ENCODE measurements around the gene PARVB.

PARVB gene

DNA sequence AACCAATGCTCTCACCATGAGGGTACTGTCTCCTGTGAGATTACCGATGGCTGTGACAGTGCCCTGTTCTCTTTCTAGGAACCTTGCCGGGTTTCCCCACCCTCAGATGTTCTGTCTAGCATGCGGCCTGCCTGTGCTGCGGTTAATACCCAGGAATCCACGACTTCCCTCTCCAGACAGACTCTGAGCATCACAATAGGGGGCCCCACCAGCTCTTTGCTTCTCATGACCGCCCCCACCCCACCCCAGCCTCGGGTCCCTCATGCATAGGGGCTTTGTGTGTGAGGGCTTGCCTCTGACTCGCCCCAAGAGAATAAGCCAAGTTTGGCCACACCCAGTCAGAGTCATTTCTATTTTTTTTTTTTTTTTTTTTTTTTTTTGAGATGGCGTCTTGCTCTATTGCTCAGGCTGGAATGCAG lies 166.9 kb downstream of the PARVB start:
- Histone ChIP-seq H3K9me3 (ENCODE audit: control insufficient read depth, low read length) (no peaks in the 10 kb centered on the region), H3K4me1 (ENCODE audit: control insufficient read depth, insufficient read depth, low read length) (no peaks in the 10 kb centered on the region), H3K27me3 (ENCODE audit: control insufficient read depth, insufficient read depth, low read length) (no peaks in the 10 kb centered on the region), H3K4me3 (ENCODE audit: low read length) (no peak overlapping the region), H3K36me3 (ENCODE audit: control insufficient read depth, insufficient read depth, low read length) (no peaks in the 10 kb centered on the region), H3K9ac (ENCODE audit: low read length) (no peak overlapping the region)

DNA sequence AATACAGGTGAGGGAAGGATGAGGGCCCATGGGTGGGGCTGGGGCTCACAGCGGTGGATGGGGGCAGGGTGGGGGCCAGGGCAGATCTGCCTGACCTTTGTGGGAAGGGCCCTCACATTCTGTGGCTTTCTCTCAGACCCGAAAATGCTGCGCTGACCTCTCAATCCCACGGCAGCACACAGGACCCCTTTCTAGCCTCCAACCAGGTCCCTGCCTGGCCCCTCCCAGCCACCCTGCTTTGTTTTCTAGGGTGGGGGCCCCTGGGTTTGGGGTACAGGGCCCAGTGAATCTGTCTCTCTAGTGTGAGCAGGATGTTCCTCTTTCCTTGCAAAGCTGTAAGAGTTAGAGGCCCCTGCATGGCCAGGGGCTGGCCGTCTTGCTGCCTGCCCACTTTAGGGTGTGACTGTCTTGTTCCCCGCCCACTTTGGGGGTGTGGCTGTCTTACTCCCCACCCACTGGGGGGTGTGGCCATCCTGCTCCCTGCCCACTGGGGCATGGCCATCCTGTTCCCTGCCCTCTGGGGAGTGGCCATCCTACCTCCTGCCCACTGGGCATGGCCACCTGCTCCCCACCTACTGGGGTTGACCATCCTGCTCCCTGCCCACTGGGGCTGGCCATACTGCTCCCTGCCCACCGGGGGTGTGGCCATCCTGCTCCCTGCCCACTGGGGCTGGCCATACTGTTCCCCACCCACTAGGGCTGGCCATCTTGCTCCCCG lies 168.2 kb downstream of the PARVB start:
- no peak overlapping the region for H3K9ac ChIP-seq (ENCODE audit: low read length)
- no peaks in the 10 kb centered on the region for H3K4me1 ChIP-seq (ENCODE audit: control insufficient read depth, insufficient read depth, low read length)
- no peaks in the 10 kb centered on the region for H3K36me3 ChIP-seq (ENCODE audit: control insufficient read depth, insufficient read depth, low read length)
- no peaks in the 10 kb centered on the region for H3K9me3 ChIP-seq (ENCODE audit: control insufficient read depth, low read length)
- no peak overlapping the region for H3K4me3 ChIP-seq (ENCODE audit: low read length)
- no peaks in the 10 kb centered on the region for H3K27me3 ChIP-seq (ENCODE audit: control insufficient read depth, insufficient read depth, low read length)

DNA sequence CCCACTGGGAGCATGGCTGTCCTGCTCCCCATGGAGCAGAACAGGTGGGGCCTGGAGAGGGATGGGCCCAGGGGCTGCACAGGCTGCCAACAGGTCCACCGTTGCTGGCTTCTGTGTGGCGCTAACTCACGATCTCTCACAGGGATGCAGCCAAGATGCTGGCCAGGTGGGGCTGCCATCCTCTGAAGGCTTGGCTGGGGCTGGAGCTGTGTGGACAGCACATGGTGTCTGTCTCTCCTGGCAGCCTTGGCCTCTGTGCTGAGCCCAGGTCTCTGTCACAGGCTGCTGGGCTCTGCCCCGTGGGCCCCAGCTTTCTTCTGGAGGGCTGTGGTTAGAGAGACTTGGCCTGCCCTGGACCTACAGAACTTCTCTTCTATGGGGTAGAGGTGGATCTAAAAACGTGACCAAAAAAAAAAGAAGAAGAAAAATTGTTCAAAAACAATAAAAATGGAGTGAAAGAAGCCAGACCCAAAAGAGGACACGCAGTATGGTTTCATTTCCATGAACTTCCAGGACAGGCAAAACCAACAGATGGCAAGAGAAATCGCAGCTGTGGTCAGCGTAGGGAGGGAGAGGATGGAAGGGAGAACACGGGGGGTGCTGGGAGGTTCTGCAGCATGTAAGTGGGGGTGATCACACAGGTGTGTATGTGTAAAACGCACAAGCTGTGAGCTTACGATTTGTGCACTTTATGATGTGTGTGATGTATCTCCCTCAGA lies 168.9 kb downstream of the PARVB start:
- no peak overlapping the region for H3K9ac ChIP-seq (ENCODE audit: low read length)
- H3K27me3 ChIP-seq (ENCODE audit: control insufficient read depth, insufficient read depth, low read length) = no peaks in the 10 kb centered on the region
- no peaks in the 10 kb centered on the region for H3K4me1 ChIP-seq (ENCODE audit: control insufficient read depth, insufficient read depth, low read length)
- no peaks in the 10 kb centered on the region for H3K9me3 ChIP-seq (ENCODE audit: control insufficient read depth, low read length)
- no peaks in the 10 kb centered on the region for H3K36me3 ChIP-seq (ENCODE audit: control insufficient read depth, insufficient read depth, low read length)
- H3K4me3 ChIP-seq (ENCODE audit: low read length) = no peak overlapping the region

DNA sequence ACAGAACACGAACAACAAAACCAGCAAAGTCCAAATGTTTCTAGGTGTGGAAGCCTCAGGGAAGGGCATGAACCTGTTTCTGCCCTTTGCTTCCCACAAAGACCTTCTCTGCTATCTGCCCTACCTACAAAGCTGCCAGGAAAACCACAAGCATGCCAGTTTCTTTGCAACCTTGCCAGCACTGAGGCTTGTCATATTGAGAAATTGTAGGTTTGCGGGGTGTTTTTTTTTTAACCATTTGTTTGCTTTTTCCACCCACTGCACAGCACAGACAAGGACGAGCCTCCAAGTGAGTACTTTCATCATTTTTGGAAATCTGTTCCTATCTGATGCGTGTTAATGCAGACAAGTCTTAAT lies 169.4 kb downstream of the PARVB start:
- no peaks in the 10 kb centered on the region for H3K9me3 ChIP-seq (ENCODE audit: control insufficient read depth, low read length)

DNA sequence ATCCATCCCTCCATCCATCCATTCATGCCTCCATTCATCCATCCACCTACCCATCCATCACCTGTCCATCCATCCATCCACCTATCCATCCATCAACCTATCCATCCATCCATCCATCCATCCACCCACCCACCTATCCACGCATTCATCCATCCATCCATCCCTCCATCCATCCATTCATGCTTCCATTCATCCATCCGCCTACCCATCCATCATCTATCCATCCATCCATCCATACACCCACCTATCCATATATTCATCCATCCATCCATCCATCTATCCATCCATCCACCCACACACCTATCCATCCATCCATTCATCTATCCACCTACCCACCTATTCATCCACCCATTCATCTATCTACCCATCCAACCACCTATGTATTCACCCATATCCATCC lies 170.5 kb downstream of the PARVB start:
- Histone ChIP-seq H3K4me1 (ENCODE audit: control insufficient read depth, insufficient read depth, low read length) (no peaks in the 10 kb centered on the region), H3K4me3 (ENCODE audit: low read length) (no peak overlapping the region), H3K9ac (ENCODE audit: low read length) (no peak overlapping the region), H3K36me3 (ENCODE audit: control insufficient read depth, insufficient read depth, low read length) (no peaks in the 10 kb centered on the region), H3K27me3 (ENCODE audit: control insufficient read depth, insufficient read depth, low read length) (no peaks in the 10 kb centered on the region), H3K9me3 (ENCODE audit: control insufficient read depth, low read length) (no peaks in the 10 kb centered on the region)

More for the DNA sequence above, 169.4 kb downstream of the PARVB start:
- no peak overlapping the region for H3K4me3 ChIP-seq (ENCODE audit: low read length)
- H3K27me3 ChIP-seq (ENCODE audit: control insufficient read depth, insufficient read depth, low read length) = no peaks in the 10 kb centered on the region
- no peaks in the 10 kb centered on the region for H3K4me1 ChIP-seq (ENCODE audit: control insufficient read depth, insufficient read depth, low read length)
- H3K36me3 ChIP-seq (ENCODE audit: control insufficient read depth, insufficient read depth, low read length) = no peaks in the 10 kb centered on the region
- no peak overlapping the region for H3K9ac ChIP-seq (ENCODE audit: low read length)

DNA sequence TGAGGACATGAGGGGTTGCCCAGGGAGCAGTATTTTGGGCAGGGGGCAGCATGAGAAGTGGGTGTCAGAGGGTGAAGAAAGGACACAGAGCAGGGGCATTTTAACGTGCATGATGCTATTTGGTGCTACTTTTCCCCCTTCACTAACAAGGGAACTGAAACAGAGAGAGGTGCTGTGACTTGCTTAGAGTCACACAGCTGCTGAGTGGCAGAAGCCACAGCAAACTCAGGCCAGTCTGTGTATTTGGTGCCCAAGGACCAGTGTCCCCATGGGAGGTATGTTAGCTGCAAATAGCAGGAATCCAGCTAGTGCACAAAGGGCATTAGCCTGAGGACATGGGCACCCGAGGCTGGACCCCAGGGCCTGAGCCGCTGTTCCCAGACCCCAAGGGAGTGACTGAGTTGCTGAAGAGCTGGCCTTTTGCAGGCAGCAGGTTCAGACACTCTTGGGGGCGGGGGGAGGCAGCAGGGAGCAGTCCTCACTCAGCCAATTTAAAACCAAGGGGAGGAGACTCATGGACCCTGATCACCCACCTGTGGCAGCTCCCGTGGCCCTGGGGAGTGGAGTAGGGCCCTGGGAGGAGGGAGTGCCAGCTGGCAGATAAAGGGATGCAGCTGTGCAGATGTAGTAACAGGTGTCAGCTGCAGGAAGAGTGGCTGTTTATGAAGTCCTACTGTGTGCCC lies 171.2 kb downstream of the PARVB start:
- Histone ChIP-seq H3K4me3 (ENCODE audit: low read length) (no peak overlapping the region), H3K9me3 (ENCODE audit: control insufficient read depth, low read length) (no peaks in the 10 kb centered on the region), H3K27me3 (ENCODE audit: control insufficient read depth, insufficient read depth, low read length) (no peaks in the 10 kb centered on the region), H3K36me3 (ENCODE audit: control insufficient read depth, insufficient read depth, low read length) (no peaks in the 10 kb centered on the region), H3K4me1 (ENCODE audit: control insufficient read depth, insufficient read depth, low read length) (no peaks in the 10 kb centered on the region), H3K9ac (ENCODE audit: low read length) (no peak overlapping the region)

DNA sequence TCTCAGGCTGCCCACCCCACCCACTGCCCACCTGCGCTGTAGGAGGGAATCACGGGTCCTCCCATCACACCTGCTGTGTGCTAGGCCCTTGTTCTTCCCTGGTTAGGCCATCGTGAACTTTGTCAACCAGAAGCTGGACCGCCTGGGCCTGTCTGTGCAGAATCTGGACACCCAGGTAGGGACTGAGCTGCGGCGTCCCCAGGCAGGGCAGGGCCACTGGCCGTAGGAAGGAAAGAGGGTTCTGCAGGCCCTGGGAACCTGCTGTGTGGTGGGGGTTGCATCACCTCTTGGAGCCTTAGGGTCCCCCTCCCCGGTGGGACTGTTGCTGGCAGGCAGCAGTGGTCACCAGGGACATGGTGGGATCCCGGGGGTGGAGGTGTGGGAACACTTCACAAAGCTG lies 172.1 kb downstream of the PARVB start:
- H3K9ac ChIP-seq (ENCODE audit: low read length) = no peak overlapping the region
- H3K36me3 ChIP-seq (ENCODE audit: control insufficient read depth, insufficient read depth, low read length) = no peaks in the 10 kb centered on the region

DNA sequence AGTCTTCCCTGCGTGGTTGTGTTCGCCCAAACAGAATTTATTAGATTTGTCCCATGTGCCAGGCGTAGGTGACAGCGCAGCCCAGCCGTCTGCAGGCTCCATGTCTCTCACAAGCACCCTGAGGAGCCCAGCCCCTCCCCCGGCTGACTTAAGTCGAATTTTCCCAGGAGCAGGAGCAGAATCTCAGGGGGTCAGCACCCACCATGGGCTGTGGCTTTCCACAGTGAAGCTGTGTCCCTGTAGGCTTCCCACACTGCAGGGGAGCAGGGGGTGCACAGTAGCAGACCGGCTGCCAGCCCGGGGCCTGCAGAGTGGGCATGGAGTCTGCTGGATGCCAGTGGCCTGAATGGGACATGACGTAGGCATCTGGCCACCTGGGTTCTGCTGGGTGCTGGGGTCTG lies 172.6 kb downstream of the PARVB start:
- Histone ChIP-seq H3K36me3 (ENCODE audit: control insufficient read depth, insufficient read depth, low read length) (no peaks in the 10 kb centered on the region), H3K4me1 (ENCODE audit: control insufficient read depth, insufficient read depth, low read length) (no peaks in the 10 kb centered on the region), H3K27me3 (ENCODE audit: control insufficient read depth, insufficient read depth, low read length) (peaks cover 3% of the 10 kb centered on the region), H3K9ac (ENCODE audit: low read length) (no peak overlapping the region), H3K4me3 (ENCODE audit: low read length) (no peak overlapping the region), H3K9me3 (ENCODE audit: control insufficient read depth, low read length) (no peaks in the 10 kb centered on the region)

More for the DNA sequence above, 172.1 kb downstream of the PARVB start:
- Histone ChIP-seq H3K9me3 (ENCODE audit: control insufficient read depth, low read length) (no peaks in the 10 kb centered on the region), H3K27me3 (ENCODE audit: control insufficient read depth, insufficient read depth, low read length) (no peaks in the 10 kb centered on the region), H3K4me3 (ENCODE audit: low read length) (no peak overlapping the region), H3K4me1 (ENCODE audit: control insufficient read depth, insufficient read depth, low read length) (no peaks in the 10 kb centered on the region)

DNA sequence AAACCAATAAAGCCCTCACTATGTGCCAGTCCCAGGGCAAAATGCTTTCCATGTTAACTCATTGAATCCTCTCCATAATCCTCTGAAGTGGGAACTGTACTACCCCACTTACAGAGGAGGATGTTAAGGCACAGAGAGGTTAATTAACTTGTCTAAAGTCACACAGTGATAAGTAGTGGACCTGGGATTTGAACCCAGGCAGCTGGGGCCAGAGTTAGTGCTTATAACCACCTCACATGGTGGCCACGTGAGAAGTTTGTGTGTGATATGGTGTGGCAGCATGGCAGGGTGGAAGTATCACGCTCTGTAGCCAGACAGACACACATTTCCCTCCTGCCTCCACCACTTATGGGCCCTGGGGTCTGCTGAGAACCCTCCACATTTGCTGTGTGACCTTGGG lies 173.2 kb downstream of the PARVB start:
- H3K27me3 ChIP-seq (ENCODE audit: control insufficient read depth, insufficient read depth, low read length) = peaks cover 3% of the 10 kb centered on the region
- H3K36me3 ChIP-seq (ENCODE audit: control insufficient read depth, insufficient read depth, low read length) = no peaks in the 10 kb centered on the region
- no peak overlapping the region for H3K9ac ChIP-seq (ENCODE audit: low read length)
- H3K4me1 ChIP-seq (ENCODE audit: control insufficient read depth, insufficient read depth, low read length) = no peaks in the 10 kb centered on the region
- no peaks in the 10 kb centered on the region for H3K9me3 ChIP-seq (ENCODE audit: control insufficient read depth, low read length)
- H3K4me3 ChIP-seq (ENCODE audit: low read length) = no peak overlapping the region

DNA sequence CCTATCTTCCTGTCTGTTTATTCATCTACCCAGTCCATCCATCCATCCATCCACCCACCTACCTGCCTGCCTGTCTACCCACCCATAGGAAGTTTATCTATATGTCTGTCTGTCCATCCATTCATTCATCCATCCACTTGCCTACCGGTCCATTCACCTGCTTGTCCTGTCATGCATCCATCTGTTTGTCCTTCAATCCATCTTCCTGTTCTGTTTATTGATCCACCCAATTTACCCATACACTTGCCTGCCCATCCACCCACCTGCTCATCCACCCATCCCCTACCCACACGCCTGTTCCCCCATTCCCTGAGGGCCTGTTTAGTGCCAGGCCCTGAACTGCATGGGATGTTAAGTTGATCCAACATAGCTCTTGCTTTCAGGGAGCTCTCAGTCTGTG lies 175.1 kb downstream of the PARVB start:
- Histone ChIP-seq H3K9ac (ENCODE audit: low read length) (no peak overlapping the region), H3K4me1 (ENCODE audit: control insufficient read depth, insufficient read depth, low read length) (no peaks in the 10 kb centered on the region), H3K27me3 (ENCODE audit: control insufficient read depth, insufficient read depth, low read length) (peaks cover 3% of the 10 kb centered on the region), H3K4me3 (ENCODE audit: low read length) (no peak overlapping the region), H3K9me3 (ENCODE audit: control insufficient read depth, low read length) (no peaks in the 10 kb centered on the region), H3K36me3 (ENCODE audit: control insufficient read depth, insufficient read depth, low read length) (no peaks in the 10 kb centered on the region)

DNA sequence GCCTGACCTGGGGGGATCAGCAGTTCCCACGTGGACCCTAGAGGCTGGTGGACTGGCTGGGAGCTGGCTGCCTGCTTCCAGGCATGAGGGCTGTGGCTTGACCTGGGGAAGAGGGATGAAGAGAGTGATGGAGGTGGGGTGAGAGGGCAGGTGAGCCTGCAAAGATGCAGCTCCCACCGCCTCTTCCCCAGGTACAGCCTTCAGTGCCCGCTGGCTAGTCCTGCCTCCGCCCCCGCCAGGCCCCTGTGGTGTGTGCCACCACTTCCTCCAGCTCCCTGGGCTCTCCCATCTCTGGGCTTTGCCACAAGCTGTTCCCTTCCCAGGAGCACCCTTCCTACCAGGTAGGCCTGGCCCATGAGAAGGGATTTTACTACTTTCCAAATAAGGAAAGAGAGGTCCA lies 175.8 kb downstream of the PARVB start:
- Histone ChIP-seq H3K4me3 (ENCODE audit: low read length) (no peak overlapping the region), H3K36me3 (ENCODE audit: control insufficient read depth, insufficient read depth, low read length) (no peaks in the 10 kb centered on the region), H3K9ac (ENCODE audit: low read length) (no peak overlapping the region), H3K4me1 (ENCODE audit: control insufficient read depth, insufficient read depth, low read length) (no peaks in the 10 kb centered on the region), H3K27me3 (ENCODE audit: control insufficient read depth, insufficient read depth, low read length) (peaks cover 3% of the 10 kb centered on the region), H3K9me3 (ENCODE audit: control insufficient read depth, low read length) (no peaks in the 10 kb centered on the region)

DNA sequence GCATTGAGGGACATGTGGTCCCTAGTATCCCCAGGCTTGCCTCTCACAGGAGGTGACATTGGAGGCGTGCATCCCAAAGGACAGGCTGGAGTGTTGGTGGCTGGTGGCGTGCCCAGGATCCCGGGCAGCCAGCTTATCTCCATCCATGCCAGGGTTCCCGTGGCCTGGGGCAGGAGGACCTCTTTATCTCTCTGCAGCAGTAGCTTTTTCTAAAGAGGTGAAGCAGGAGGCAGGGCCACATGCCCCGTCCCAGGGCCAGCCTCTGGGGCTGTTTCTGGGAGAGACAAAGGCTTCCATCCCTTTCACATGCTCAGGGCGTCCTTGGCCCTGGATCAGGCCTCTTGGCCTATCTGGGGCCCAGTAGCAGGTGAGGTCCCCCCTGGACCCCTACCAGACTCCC lies 176.3 kb downstream of the PARVB start:
- H3K9ac ChIP-seq (ENCODE audit: low read length) = no peak overlapping the region
- H3K4me1 ChIP-seq (ENCODE audit: control insufficient read depth, insufficient read depth, low read length) = no peaks in the 10 kb centered on the region
- H3K36me3 ChIP-seq (ENCODE audit: control insufficient read depth, insufficient read depth, low read length) = no peaks in the 10 kb centered on the region
- peaks cover 3% of the 10 kb centered on the region for H3K27me3 ChIP-seq (ENCODE audit: control insufficient read depth, insufficient read depth, low read length)
- H3K9me3 ChIP-seq (ENCODE audit: control insufficient read depth, low read length) = no peaks in the 10 kb centered on the region
- H3K4me3 ChIP-seq (ENCODE audit: low read length) = no peak overlapping the region

All from mucosa of stomach (tissue), 1 donor.